ENCODE data around the gene ZBTB25. TPM values are rescaled to one million over a fixed set of nuclear protein-coding genes. Genes with fewer than 3 reads are reported as not detected.

ZBTB25 gene
- polyA plus RNA-seq, 1 of the 3 experiments (the other 2 are of a cell fraction) = 4.5 TPM

GRCh38 chr14:64550621-64551333 lies 47.1 kb upstream of the ZBTB25 start:
- no peak overlapping the region for H2AFZ ChIP-seq (ENCODE audit: low read depth)
- CTCF ChIA-PET = interaction anchor here (0.6 to 2.0 kb wide), 5 partner anchors 8 to 764 kb away, joined by 3 to 7 read pairs (median 3); partner anchors contain the start of gene HSPA2

More at GRCh38 chr14:64550621-64551333, 47.1 kb upstream of the ZBTB25 start:
- H3K4me3 ChIP-seq (ENCODE audit: low read depth in 2 of 2, low read length in 1 of 2) = no peak overlapping the region
- no peaks in the 10 kb centered on the region for H4K20me1 ChIP-seq (ENCODE audit: insufficient read depth)
- no peak overlapping the region for H3K27ac ChIP-seq (ENCODE audit: low read depth in 2 of 2, low read length in 1 of 2)
- no peaks in the 10 kb centered on the region for H3K36me3 ChIP-seq (replicated peaks in 1 of 2; ENCODE audit: control insufficient read depth in 1 of 2, insufficient read depth in 2 of 2, low read length in 1 of 2)
- no peak overlapping the region for H3K4me2 ChIP-seq
- no peaks in the 10 kb centered on the region for H3K79me2 ChIP-seq (ENCODE audit: insufficient read depth)
- WGBS (ENCODE audit: low lambda C conversion rate) = 83% methylated on average over 7 of the region's 7 CpGs
- no peaks in the 10 kb centered on the region for H3K9me3 ChIP-seq
- H3F3A ChIP-seq (replicated peaks; ENCODE audit: insufficient read depth) = no peaks in the 10 kb centered on the region
- no peak for TF ChIP-seq EP300 (IDR thresholded peaks at IDR 0.05; ENCODE audit: borderline replicate concordance in 1 of 2, low read depth in 1 of 2, low read length in 1 of 2)
- no peak for TF ChIP-seq FOXJ3 (CRISPR knock-in tag; IDR thresholded peaks at IDR 0.05)
- no peak for TF ChIP-seq CTCF (IDR thresholded peaks at IDR 0.05)
- no peak for TF ChIP-seq TCF12 (IDR thresholded peaks at IDR 0.05)
- TF ChIP-seq, protein P1, sequence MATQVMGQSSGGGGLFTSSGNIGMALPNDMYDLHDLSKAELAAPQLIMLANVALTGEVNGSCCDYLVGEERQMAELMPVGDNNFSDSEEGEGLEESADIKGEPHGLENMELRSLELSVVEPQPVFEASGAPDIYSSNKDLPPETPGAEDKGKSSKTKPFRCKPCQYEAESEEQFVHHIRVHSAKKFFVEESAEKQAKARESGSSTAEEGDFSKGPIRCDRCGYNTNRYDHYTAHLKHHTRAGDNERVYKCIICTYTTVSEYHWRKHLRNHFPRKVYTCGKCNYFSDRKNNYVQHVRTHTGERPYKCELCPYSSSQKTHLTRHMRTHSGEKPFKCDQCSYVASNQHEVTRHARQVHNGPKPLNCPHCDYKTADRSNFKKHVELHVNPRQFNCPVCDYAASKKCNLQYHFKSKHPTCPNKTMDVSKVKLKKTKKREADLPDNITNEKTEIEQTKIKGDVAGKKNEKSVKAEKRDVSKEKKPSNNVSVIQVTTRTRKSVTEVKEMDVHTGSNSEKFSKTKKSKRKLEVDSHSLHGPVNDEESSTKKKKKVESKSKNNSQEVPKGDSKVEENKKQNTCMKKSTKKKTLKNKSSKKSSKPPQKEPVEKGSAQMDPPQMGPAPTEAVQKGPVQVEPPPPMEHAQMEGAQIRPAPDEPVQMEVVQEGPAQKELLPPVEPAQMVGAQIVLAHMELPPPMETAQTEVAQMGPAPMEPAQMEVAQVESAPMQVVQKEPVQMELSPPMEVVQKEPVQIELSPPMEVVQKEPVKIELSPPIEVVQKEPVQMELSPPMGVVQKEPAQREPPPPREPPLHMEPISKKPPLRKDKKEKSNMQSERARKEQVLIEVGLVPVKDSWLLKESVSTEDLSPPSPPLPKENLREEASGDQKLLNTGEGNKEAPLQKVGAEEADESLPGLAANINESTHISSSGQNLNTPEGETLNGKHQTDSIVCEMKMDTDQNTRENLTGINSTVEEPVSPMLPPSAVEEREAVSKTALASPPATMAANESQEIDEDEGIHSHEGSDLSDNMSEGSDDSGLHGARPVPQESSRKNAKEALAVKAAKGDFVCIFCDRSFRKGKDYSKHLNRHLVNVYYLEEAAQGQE (IDR thresholded peaks at IDR 0.05; ENCODE audit: low read depth, low read length) = no peak
- TF ChIP-seq FOSL2 (IDR thresholded peaks at IDR 0.05; ENCODE audit: borderline replicate concordance, low read depth) = no peak
- TF ChIP-seq, protein P2, sequence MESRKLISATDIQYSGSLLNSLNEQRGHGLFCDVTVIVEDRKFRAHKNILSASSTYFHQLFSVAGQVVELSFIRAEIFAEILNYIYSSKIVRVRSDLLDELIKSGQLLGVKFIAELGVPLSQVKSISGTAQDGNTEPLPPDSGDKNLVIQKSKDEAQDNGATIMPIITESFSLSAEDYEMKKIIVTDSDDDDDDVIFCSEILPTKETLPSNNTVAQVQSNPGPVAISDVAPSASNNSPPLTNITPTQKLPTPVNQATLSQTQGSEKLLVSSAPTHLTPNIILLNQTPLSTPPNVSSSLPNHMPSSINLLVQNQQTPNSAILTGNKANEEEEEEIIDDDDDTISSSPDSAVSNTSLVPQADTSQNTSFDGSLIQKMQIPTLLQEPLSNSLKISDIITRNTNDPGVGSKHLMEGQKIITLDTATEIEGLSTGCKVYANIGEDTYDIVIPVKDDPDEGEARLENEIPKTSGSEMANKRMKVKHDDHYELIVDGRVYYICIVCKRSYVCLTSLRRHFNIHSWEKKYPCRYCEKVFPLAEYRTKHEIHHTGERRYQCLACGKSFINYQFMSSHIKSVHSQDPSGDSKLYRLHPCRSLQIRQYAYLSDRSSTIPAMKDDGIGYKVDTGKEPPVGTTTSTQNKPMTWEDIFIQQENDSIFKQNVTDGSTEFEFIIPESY (IDR thresholded peaks at IDR 0.05; ENCODE audit: borderline replicate concordance, low read depth) = no peak
- no peak for TF ChIP-seq SIN3A (IDR thresholded peaks at IDR 0.05; ENCODE audit: borderline replicate concordance, low read depth, low read length)
- TF ChIP-seq TEAD4 (IDR thresholded peaks at IDR 0.05; ENCODE audit: borderline replicate concordance, insufficient read depth) = no peak
- TF ChIP-seq, protein P3, sequence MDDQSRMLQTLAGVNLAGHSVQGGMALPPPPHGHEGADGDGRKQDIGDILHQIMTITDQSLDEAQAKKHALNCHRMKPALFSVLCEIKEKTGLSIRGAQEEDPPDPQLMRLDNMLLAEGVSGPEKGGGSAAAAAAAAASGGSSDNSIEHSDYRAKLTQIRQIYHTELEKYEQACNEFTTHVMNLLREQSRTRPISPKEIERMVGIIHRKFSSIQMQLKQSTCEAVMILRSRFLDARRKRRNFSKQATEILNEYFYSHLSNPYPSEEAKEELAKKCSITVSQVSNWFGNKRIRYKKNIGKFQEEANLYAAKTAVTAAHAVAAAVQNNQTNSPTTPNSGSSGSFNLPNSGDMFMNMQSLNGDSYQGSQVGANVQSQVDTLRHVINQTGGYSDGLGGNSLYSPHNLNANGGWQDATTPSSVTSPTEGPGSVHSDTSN (IDR thresholded peaks at IDR 0.05) = no peak
- TF ChIP-seq YY1 (IDR thresholded peaks at IDR 0.05; ENCODE audit: low read depth) = no peak
- H3K27me3 ChIP-seq (ENCODE audit: insufficient read depth) = no peaks in the 10 kb centered on the region
- H3K4me1 ChIP-seq (ENCODE audit: control insufficient read depth in 1 of 2, insufficient read depth in 2 of 2, low read depth in 1 of 2, low read length in 1 of 2) = no peaks in the 10 kb centered on the region
- H3K9me2 ChIP-seq = no peaks in the 10 kb centered on the region
- POLR2A ChIA-PET = interaction anchor here (1.2 kb wide), 1 partner anchor 11 kb away, joined by 4 read pairs; the partner anchor contains the start of gene HSPA2
- no peak for DNase-seq
- H3K9ac ChIP-seq = no peak overlapping the region

Measured in SK-N-SH (cell line).